IPS-15b (cell line): ENCODE measurements around the gene CCDC78.
"Not testable (repeated sequence)": the region's sequence is repeated elsewhere in the genome, so short reads cannot be mapped to it uniquely, and the experiment has no call there.

Source experiments
- H3K27me3 ChIP-seq: one replicate; pipeline ENCODE4 v1.6.1; 2013; ENCODE audit warnings: low read length; ENCODE audit not compliant: control insufficient read depth, insufficient read depth
- H3K36me3 ChIP-seq: one replicate; pipeline ENCODE4 v1.6.1; 2013; ENCODE audit warnings: low read length; ENCODE audit not compliant: control insufficient read depth, insufficient read depth
- H3K4me1 ChIP-seq: one replicate; pipeline ENCODE4 v1.6.1; 2013; ENCODE audit warnings: mild to moderate bottlenecking, low read length; ENCODE audit not compliant: control insufficient read depth, insufficient read depth
- H3K4me3 ChIP-seq: one replicate; pipeline ENCODE4 v1.5.1; 2013; ENCODE audit warnings: low read depth, low read length
- H3K9ac ChIP-seq: one replicate; pipeline ENCODE4 v1.6.1; 2013; ENCODE audit warnings: low read depth, mild to moderate bottlenecking, low read length
- H3K9me3 ChIP-seq: one replicate; pipeline ENCODE4 v1.6.1; 2013; ENCODE audit warnings: mild to moderate bottlenecking, low read length; ENCODE audit not compliant: control insufficient read depth, insufficient read depth

CCDC78 gene

GRCh38 chr16:702341-702740, 23.9 kb downstream of the CCDC78 start:
- H3K9ac ChIP-seq, result no peak overlapping the region
- no peaks in the 10 kb centered on the region for H3K9me3 ChIP-seq
- H3K4me3 ChIP-seq, result no peak overlapping the region
- peaks cover 69% of the 10 kb centered on the region for H3K27me3 ChIP-seq
- H3K4me1 ChIP-seq, result no peaks in the 10 kb centered on the region
- H3K36me3 ChIP-seq, result no peaks in the 10 kb centered on the region

DNA sequence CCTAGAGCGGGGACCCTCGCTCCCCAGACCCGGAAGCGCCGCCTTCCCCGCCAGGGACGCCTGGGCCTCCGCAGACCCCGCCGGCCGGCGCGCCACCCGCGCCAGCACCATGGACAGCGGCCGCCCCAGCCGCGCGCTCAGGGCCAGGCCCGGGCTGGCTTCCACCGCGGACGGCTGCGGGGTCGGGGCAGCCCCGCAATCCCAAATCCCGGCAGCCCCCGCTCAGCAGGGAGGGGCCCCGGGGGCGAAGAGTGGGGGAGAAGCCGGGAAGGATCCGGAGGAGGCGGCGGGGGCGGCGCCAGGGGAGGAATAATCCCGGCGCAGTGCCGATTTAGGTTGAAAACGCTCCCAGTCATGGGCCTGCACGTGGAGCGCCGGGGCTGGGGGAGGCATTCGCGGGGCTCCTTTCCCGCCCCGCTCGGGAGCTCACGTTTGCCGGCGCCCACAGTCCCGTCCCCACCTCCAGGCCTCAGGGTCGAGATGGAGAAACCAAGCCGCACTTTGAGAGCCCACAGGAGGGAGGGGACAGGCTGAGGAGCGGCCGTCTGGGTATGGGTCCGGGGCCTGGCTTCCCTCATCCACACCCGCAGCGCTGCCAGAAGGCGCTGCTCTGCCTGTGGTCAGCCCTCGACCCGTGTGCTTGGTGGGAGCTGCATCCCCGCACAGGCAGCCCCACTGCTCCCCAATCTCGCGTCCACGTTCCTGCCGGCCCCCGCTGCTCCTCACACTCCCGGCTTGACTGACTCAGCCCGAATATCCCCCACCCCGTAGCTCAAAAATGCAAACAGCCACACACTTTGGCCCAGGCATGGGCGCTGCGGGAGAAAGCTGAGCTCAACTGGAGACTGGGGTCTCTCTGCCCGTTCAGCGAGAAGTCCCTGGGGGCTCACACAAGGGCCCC, 25.3 kb downstream of the CCDC78 start:
- Histone ChIP-seq H3K4me3 (peak overlapping the region; percentile 13), H3K4me1 (no peaks in the 10 kb centered on the region), H3K27me3 (peaks cover 63% of the 10 kb centered on the region), H3K36me3 (no peaks in the 10 kb centered on the region), H3K9me3 (no peaks in the 10 kb centered on the region), H3K9ac (no peak overlapping the region)

DNA sequence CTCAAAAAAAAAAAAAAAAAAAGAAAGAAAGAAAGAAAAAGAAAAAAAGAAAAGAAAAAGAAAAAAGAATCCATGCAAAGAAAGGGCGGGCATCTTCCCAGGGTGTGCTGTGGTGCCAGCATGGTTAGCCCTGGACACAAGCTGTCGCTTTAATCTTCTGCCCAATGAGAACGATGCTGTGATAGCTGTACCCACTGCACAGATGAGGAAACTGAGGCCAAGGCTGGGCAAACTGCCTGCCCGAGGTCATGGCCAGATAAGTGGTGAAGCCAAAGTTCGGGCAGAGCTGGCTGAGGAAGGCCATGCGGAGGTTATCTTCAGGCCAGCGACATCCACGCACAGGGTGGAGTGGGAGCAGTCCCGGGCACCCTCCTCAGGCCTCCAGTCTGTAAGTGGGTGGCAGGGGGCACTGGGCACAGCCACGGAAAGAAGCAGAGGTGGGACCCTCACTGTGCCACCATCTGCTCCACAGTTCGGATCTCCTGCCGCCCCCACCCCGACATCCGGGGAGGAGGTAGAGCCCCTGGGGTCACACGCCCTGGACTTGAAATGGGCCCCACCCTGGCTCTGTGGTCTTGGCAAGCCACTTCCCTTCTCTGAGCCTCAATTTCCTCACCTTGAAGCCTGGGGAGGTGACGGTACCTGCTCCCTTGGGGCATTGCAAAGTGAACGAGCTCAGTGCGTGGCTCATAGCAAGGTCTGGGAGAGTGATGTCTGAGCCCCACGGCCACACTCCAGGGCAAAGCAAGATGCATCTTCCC, 27.2 kb downstream of the CCDC78 start:
- H3K4me3 ChIP-seq, result no peak overlapping the region
- H3K9ac ChIP-seq, result no peak overlapping the region
- H3K4me1 ChIP-seq, result no peaks in the 10 kb centered on the region
- H3K27me3 ChIP-seq, result peaks cover 68% of the 10 kb centered on the region
- no peaks in the 10 kb centered on the region for H3K9me3 ChIP-seq
- no peaks in the 10 kb centered on the region for H3K36me3 ChIP-seq

GRCh38 chr16:695355-696089, 30.7 kb downstream of the CCDC78 start:
- no peaks in the 10 kb centered on the region for H3K9me3 ChIP-seq
- H3K4me3 ChIP-seq, result peak overlapping the region; percentile 83
- H3K9ac ChIP-seq, result peak overlapping the region; percentile 67
- no peaks in the 10 kb centered on the region for H3K4me1 ChIP-seq
- H3K36me3 ChIP-seq, result no peaks in the 10 kb centered on the region
- H3K27me3 ChIP-seq, result peaks cover 55% of the 10 kb centered on the region

DNA sequence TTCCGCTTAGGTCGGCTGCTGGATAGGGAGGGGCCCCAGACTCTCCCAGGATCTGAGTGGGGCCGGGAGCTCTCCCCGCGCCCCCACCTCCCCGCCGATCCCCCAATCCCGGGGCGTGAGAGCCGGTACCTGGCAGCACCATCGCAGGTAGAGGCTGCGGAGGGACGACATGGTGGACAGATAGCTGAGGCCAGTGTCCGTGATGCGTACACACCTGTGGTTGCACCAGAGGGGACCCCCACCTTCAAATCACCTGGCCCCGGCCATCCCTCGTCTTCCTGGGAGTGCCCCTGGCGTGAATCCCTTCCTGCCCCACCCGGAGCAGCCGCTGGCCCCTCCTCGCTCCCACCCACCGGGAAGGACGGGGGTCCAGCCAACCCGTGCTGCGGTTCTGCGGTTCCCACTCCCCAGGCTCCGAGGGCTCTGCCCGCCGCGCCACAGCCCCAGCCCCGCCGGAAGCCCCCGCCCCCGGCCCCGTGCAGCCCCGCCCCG, 31.3 kb downstream of the CCDC78 start:
- no peaks in the 10 kb centered on the region for H3K36me3 ChIP-seq
- no peaks in the 10 kb centered on the region for H3K9me3 ChIP-seq
- H3K4me3 ChIP-seq, result peak overlapping the region; percentile 71
- H3K27me3 ChIP-seq, result peaks cover 51% of the 10 kb centered on the region
- no peak overlapping the region for H3K9ac ChIP-seq
- H3K4me1 ChIP-seq, result no peaks in the 10 kb centered on the region

DNA sequence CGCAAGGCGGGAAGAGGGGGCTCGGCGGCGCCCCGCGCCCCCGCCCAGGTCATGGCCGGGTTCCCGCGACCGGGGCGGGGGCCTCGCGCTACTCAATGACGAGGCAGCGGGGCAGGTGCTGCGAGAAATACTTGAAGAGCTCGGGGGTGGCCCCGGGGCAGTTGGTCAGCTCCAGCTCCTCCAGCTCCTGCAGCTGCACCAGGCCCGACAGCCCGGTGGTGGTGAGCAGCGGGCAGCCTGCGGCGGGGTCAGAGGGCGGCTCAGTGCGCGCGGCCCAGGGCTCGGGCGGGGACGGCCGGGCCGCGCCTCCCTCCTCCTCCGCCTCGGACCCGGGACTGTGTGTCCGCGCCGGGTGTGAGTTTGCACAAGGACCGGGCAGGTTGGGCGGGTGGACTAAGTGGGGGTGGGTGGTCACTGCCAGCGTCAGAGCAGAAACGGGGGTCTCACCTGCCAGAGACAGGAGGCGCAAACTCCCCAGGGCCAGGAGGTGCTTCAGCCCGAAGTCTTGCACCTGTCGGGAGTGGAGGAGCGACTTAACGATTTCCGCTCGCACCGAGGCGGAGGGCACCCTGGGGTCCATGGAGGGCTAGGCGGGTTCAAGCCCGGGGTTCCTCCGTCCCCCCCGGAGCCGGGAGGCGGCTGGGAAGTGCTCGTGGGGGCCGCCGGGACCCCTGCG, 31.9 kb downstream of the CCDC78 start:
- Histone ChIP-seq H3K9ac (no peak overlapping the region), H3K4me3 (peak overlapping the region; percentile 71), H3K27me3 (peaks cover 49% of the 10 kb centered on the region), H3K4me1 (no peaks in the 10 kb centered on the region), H3K9me3 (no peaks in the 10 kb centered on the region), H3K36me3 (no peaks in the 10 kb centered on the region)

GRCh38 chr16:693766-694165, 32.5 kb downstream of the CCDC78 start:
- H3K27me3 ChIP-seq, result peaks cover 43% of the 10 kb centered on the region
- H3K36me3 ChIP-seq, result no peaks in the 10 kb centered on the region
- H3K4me1 ChIP-seq, result no peaks in the 10 kb centered on the region
- H3K9ac ChIP-seq, result no peak overlapping the region
- H3K4me3 ChIP-seq, result peak overlapping the region; percentile 71
- no peaks in the 10 kb centered on the region for H3K9me3 ChIP-seq

- H3K9ac ChIP-seq, result no peak overlapping the region
- H3K27me3 ChIP-seq, result peaks cover 41% of the 10 kb centered on the region
- H3K36me3 ChIP-seq, result no peaks in the 10 kb centered on the region
- no peaks in the 10 kb centered on the region for H3K9me3 ChIP-seq
- peak overlapping the region; percentile 71 for H3K4me3 ChIP-seq
- no peaks in the 10 kb centered on the region for H3K4me1 ChIP-seq
Observed at GRCh38 chr16:693364-693763, 32.9 kb downstream of the CCDC78 start.

GRCh38 chr16:692356-693108, 33.7 kb downstream of the CCDC78 start:
- Histone ChIP-seq H3K9ac (no peak overlapping the region), H3K27me3 (peaks cover 38% of the 10 kb centered on the region), H3K4me1 (no peaks in the 10 kb centered on the region), H3K9me3 (no peaks in the 10 kb centered on the region), H3K4me3 (no peak overlapping the region), H3K36me3 (no peaks in the 10 kb centered on the region)

DNA sequence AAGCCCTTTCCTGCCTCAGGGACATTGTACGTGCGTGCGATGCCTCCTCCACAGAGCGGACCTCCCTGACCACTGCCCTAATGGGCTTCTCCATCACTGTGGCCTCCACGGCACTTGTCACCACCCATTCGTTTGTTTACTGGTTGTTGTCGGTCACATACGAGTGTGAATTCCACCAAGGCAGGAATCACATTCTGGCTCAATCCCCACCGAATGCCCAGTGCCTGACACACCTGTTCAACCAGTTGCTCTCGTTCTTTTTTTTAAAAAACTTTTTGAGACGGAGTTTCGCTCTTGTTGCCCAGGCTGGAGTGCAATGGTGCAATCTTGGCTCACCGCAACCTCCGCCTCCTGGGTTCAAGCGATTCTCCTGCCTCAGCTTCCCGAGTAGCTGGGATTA, 35.0 kb downstream of the CCDC78 start:
- H3K9ac ChIP-seq, H3K4me1 ChIP-seq, H3K9me3 ChIP-seq, H3K36me3 ChIP-seq, H3K4me3 ChIP-seq: not testable (repeated sequence)
- peaks cover 36% of the 10 kb centered on the region for H3K27me3 ChIP-seq
